ENCODE results near the gene C9. TPM values are rescaled to one million over a fixed set of nuclear protein-coding genes. Genes with fewer than 3 reads are reported as not detected.

C9 gene
- total RNA-seq, 2 donors from 2014 or later: not detected

GRCh38 chr5:39331861-39332381 lies 32.4 kb downstream of the C9 start:
- no peaks in the 10 kb centered on the region for H3K27me3 Mint-ChIP-seq (ENCODE audit: insufficient read depth)

GRCh38 chr5:39328731-39329130 lies 35.6 kb downstream of the C9 start:
- H3K9me3 Mint-ChIP-seq: peaks cover 11% of the 10 kb centered on the region
- WGBS, 2 experiments (ENCODE audit: insufficient coverage in 1 of 2, insufficient read length in 1 of 2): 86% methylated on average over 1 of the region's 1 CpG; no CpG with 5 or more reads in 1 of the 2 experiments
- Histone ChIP-seq H3K27ac (ENCODE audit: low read depth, low read length) (no peak overlapping the region), H3K36me3 (ENCODE audit: control insufficient read depth, insufficient read depth, low read length) (no peaks in the 10 kb centered on the region), H3K4me3 (ENCODE audit: low read length) (no peak overlapping the region), H3K4me1 (ENCODE audit: control insufficient read depth, insufficient read depth, low read length) (no peaks in the 10 kb centered on the region), H3K9ac (ENCODE audit: extremely low read depth, low read length, poor library complexity, severe bottlenecking) (no peak overlapping the region), H3K27me3 (ENCODE audit: control insufficient read depth, insufficient read depth, low read length, poor library complexity, severe bottlenecking) (no peaks in the 10 kb centered on the region), H3K9me3 (ENCODE audit: control insufficient read depth, low read length) (no peaks in the 10 kb centered on the region)
- no peak overlapping the region for H3K4me3 Mint-ChIP-seq
- no peak overlapping the region for H3K27ac Mint-ChIP-seq
- TF ChIP-seq CTCF (conservative IDR thresholded peaks at IDR 0.05): no peak
- no peaks in the 10 kb centered on the region for H3K36me3 Mint-ChIP-seq (ENCODE audit: low read depth)
- no peaks in the 10 kb centered on the region for H3K4me1 Mint-ChIP-seq
- no peaks in the 10 kb centered on the region for H3K27me3 Mint-ChIP-seq (ENCODE audit: insufficient read depth)
- DNase-seq: no peak

More at GRCh38 chr5:39331861-39332381, 32.4 kb downstream of the C9 start:
- Histone ChIP-seq H3K9me3 (ENCODE audit: control insufficient read depth, low read length) (no peaks in the 10 kb centered on the region), H3K9ac (ENCODE audit: extremely low read depth, low read length, poor library complexity, severe bottlenecking) (no peak overlapping the region), H3K27ac (ENCODE audit: low read depth, low read length) (no peak overlapping the region), H3K4me1 (ENCODE audit: control insufficient read depth, insufficient read depth, low read length) (no peaks in the 10 kb centered on the region), H3K27me3 (ENCODE audit: control insufficient read depth, insufficient read depth, low read length, poor library complexity, severe bottlenecking) (no peaks in the 10 kb centered on the region), H3K4me3 (ENCODE audit: low read length) (no peak overlapping the region), H3K36me3 (ENCODE audit: control insufficient read depth, insufficient read depth, low read length) (no peaks in the 10 kb centered on the region)
- Mint-ChIP-seq H3K27ac (no peak overlapping the region), H3K4me3 (no peak overlapping the region), H3K4me1 (no peaks in the 10 kb centered on the region), H3K36me3 (ENCODE audit: low read depth) (no peaks in the 10 kb centered on the region), H3K9me3 (peaks cover 23% of the 10 kb centered on the region)
- WGBS, 2 experiments (ENCODE audit: insufficient coverage in 1 of 2, insufficient read length in 1 of 2): 83 to 94% methylated on average over 2 of the region's 2 CpGs
- no peak for DNase-seq
- TF ChIP-seq CTCF (conservative IDR thresholded peaks at IDR 0.05): no peak

- Histone ChIP-seq H3K9me3 (ENCODE audit: control insufficient read depth, low read length) (no peaks in the 10 kb centered on the region), H3K4me1 (ENCODE audit: control insufficient read depth, insufficient read depth, low read length) (no peaks in the 10 kb centered on the region), H3K27me3 (ENCODE audit: control insufficient read depth, insufficient read depth, low read length, poor library complexity, severe bottlenecking) (no peaks in the 10 kb centered on the region), H3K36me3 (ENCODE audit: control insufficient read depth, insufficient read depth, low read length) (no peaks in the 10 kb centered on the region), H3K9ac (ENCODE audit: extremely low read depth, low read length, poor library complexity, severe bottlenecking) (no peak overlapping the region), H3K27ac (ENCODE audit: low read depth, low read length) (no peak overlapping the region), H3K4me3 (ENCODE audit: low read length) (no peak overlapping the region)
- H3K4me1 Mint-ChIP-seq: no peaks in the 10 kb centered on the region
- DNase-seq: no peak
- H3K4me3 Mint-ChIP-seq: no peak overlapping the region
- no peaks in the 10 kb centered on the region for H3K36me3 Mint-ChIP-seq (ENCODE audit: low read depth)
- 100% methylated on average over 2 of the region's 3 CpGs; no CpG with 5 or more reads in 1 of the 2 experiments for WGBS, 2 experiments (ENCODE audit: insufficient coverage in 1 of 2, insufficient read length in 1 of 2)
- H3K9me3 Mint-ChIP-seq: no peaks in the 10 kb centered on the region
- TF ChIP-seq CTCF (conservative IDR thresholded peaks at IDR 0.05): no peak
- H3K27me3 Mint-ChIP-seq (ENCODE audit: insufficient read depth): no peaks in the 10 kb centered on the region
- no peak overlapping the region for H3K27ac Mint-ChIP-seq
Observed at GRCh38 chr5:39323542-39323941, 40.8 kb downstream of the C9 start.
